ENCODE data around the gene HOXC6.

HOXC6 gene

GRCh38 chr12:53996240-53997203 is 31.7 kb upstream of the HOXC6 start:
- ATAC-seq (no peak), DNase-seq (no peak)
- Mint-ChIP-seq H3K4me1 (peaks cover 34% of the 10 kb centered on the region), H3K27ac (no peak overlapping the region), H3K9me3 (no peaks in the 10 kb centered on the region), H3K36me3 (ENCODE audit: low read depth) (peaks cover 2% of the 10 kb centered on the region), H3K4me3 (peak overlapping the region; percentile 71), H3K27me3 (peaks cover 94% of the 10 kb centered on the region)

- Mint-ChIP-seq H3K27me3 (peaks cover 94% of the 10 kb centered on the region), H3K36me3 (ENCODE audit: low read depth) (peaks cover 2% of the 10 kb centered on the region), H3K4me3 (no peak overlapping the region), H3K27ac (no peak overlapping the region), H3K4me1 (peaks cover 31% of the 10 kb centered on the region), H3K9me3 (no peaks in the 10 kb centered on the region)
- DNase-seq (no peak), ATAC-seq (no peak)
Measured at GRCh38 chr12:53997204-53998109, 30.8 kb upstream of the HOXC6 start.

- no peaks in the 10 kb centered on the region for H3K9me3 Mint-ChIP-seq
- peaks cover 32% of the 10 kb centered on the region for H3K4me1 Mint-ChIP-seq
- ATAC-seq (no peak), DNase-seq (no peak)
- no peak overlapping the region for H3K27ac Mint-ChIP-seq
- H3K27me3 Mint-ChIP-seq, result peaks cover 94% of the 10 kb centered on the region
- H3K4me3 Mint-ChIP-seq, result no peak overlapping the region
- peaks cover 2% of the 10 kb centered on the region for H3K36me3 Mint-ChIP-seq (ENCODE audit: low read depth)
Measured at GRCh38 chr12:53998110-53998899, 29.9 kb upstream of the HOXC6 start.

GRCh38 chr12:53998900-53999236 is 29.4 kb upstream of the HOXC6 start:
- Mint-ChIP-seq H3K27me3 (peaks cover 94% of the 10 kb centered on the region), H3K4me1 (peaks cover 31% of the 10 kb centered on the region), H3K4me3 (no peak overlapping the region), H3K36me3 (ENCODE audit: low read depth) (peaks cover 2% of the 10 kb centered on the region), H3K27ac (no peak overlapping the region), H3K9me3 (no peaks in the 10 kb centered on the region)
- no peak for DNase-seq
- no peak for ATAC-seq

GRCh38 chr12:53999559-54000115 is 28.6 kb upstream of the HOXC6 start:
- Mint-ChIP-seq H3K4me3 (peak overlapping the region; percentile 46), H3K27ac (no peak overlapping the region), H3K4me1 (peaks cover 26% of the 10 kb centered on the region), H3K27me3 (peaks cover 92% of the 10 kb centered on the region), H3K36me3 (ENCODE audit: low read depth) (peaks cover 2% of the 10 kb centered on the region), H3K9me3 (no peaks in the 10 kb centered on the region)
- DNase-seq, result no peak
- no peak for ATAC-seq

GRCh38 chr12:54000116-54001114 is 27.8 kb upstream of the HOXC6 start, which contains the start of gene HOXC9:
HOXC9 (plus strand) TSS chr12:54000161; CDS start chr12:54000189, 28 bp downstream.
- H3K4me3 Mint-ChIP-seq, result peak within 1 kb of the TSS; percentile 46
- no peaks in the 10 kb centered on the region for H3K9me3 Mint-ChIP-seq
- peaks cover 23% of the 10 kb centered on the region for H3K4me1 Mint-ChIP-seq
- no peak within 1 kb of the TSS for H3K27ac Mint-ChIP-seq
- peaks cover 2% of the 10 kb centered on the region for H3K36me3 Mint-ChIP-seq (ENCODE audit: low read depth)
- no peak for DNase-seq
- no peak for ATAC-seq
- H3K27me3 Mint-ChIP-seq, result peaks cover 93% of the 10 kb centered on the region

- H3K27ac Mint-ChIP-seq, result no peak overlapping the region
- DNase-seq, result no peak
- peaks cover 23% of the 10 kb centered on the region for H3K4me1 Mint-ChIP-seq
- H3K36me3 Mint-ChIP-seq (ENCODE audit: low read depth), result peaks cover 2% of the 10 kb centered on the region
- H3K9me3 Mint-ChIP-seq, result no peaks in the 10 kb centered on the region
- H3K4me3 Mint-ChIP-seq, result no peak overlapping the region
- ATAC-seq, result no peak
- H3K27me3 Mint-ChIP-seq, result peaks cover 95% of the 10 kb centered on the region
Measured at GRCh38 chr12:54001283-54002187, 26.7 kb upstream of the HOXC6 start.

- Mint-ChIP-seq H3K36me3 (ENCODE audit: low read depth) (peaks cover 2% of the 10 kb centered on the region), H3K27me3 (peaks cover 95% of the 10 kb centered on the region), H3K27ac (no peak overlapping the region), H3K9me3 (no peaks in the 10 kb centered on the region), H3K4me1 (peaks cover 22% of the 10 kb centered on the region), H3K4me3 (no peak overlapping the region)
- no peak for DNase-seq
- no peak for ATAC-seq
Measured at GRCh38 chr12:54002278-54002914, 25.8 kb upstream of the HOXC6 start.

GRCh38 chr12:54002915-54003389 is 25.3 kb upstream of the HOXC6 start:
- H3K4me3 Mint-ChIP-seq, result no peak overlapping the region
- H3K27ac Mint-ChIP-seq, result no peak overlapping the region
- H3K36me3 Mint-ChIP-seq (ENCODE audit: low read depth), result no peaks in the 10 kb centered on the region
- DNase-seq, result no peak
- peaks cover 18% of the 10 kb centered on the region for H3K4me1 Mint-ChIP-seq
- no peak for ATAC-seq
- no peaks in the 10 kb centered on the region for H3K9me3 Mint-ChIP-seq
- H3K27me3 Mint-ChIP-seq, result peaks cover 95% of the 10 kb centered on the region

- DNase-seq (no peak), ATAC-seq (no peak)
- H3K9me3 Mint-ChIP-seq, result no peaks in the 10 kb centered on the region
- peaks cover 18% of the 10 kb centered on the region for H3K4me1 Mint-ChIP-seq
- H3K27ac Mint-ChIP-seq, result no peak overlapping the region
- H3K4me3 Mint-ChIP-seq, result no peak overlapping the region
- H3K36me3 Mint-ChIP-seq (ENCODE audit: low read depth), result no peaks in the 10 kb centered on the region
- peaks cover 94% of the 10 kb centered on the region for H3K27me3 Mint-ChIP-seq
Measured at GRCh38 chr12:54003625-54004024, 24.6 kb upstream of the HOXC6 start.

GRCh38 chr12:54004063-54004840 is 24.0 kb upstream of the HOXC6 start:
- no peak for DNase-seq
- no peak overlapping the region for H3K4me3 Mint-ChIP-seq

More at GRCh38 chr12:54004063-54004840, 24.0 kb upstream of the HOXC6 start:
- no peak for ATAC-seq
- H3K9me3 Mint-ChIP-seq, result no peaks in the 10 kb centered on the region
- peaks cover 20% of the 10 kb centered on the region for H3K4me1 Mint-ChIP-seq
- H3K36me3 Mint-ChIP-seq (ENCODE audit: low read depth), result no peaks in the 10 kb centered on the region
- H3K27me3 Mint-ChIP-seq, result peaks cover 92% of the 10 kb centered on the region
- H3K27ac Mint-ChIP-seq, result no peak overlapping the region
